ENCODE results near the gene SEPTIN2. TPM values are rescaled to one million over a fixed set of nuclear protein-coding genes. Genes with fewer than 3 reads are reported as not detected.
"Not testable (repeated sequence)": the region's sequence is repeated elsewhere in the genome, so short reads cannot be mapped to it uniquely, and the experiment has no call there.

Gene SEPTIN2
- polyA plus RNA-seq, 3 donors, result 612 to 635 (median 613) TPM

- DNase-seq (ENCODE audit: extremely low read depth in 1 of 11, low read depth in 9 of 11, low spot score in 4 of 11), result no peak
These were observed 12.7 kb upstream of the SEPTIN2 start for GRCh38 chr2:241302759-241303651.

DNA sequence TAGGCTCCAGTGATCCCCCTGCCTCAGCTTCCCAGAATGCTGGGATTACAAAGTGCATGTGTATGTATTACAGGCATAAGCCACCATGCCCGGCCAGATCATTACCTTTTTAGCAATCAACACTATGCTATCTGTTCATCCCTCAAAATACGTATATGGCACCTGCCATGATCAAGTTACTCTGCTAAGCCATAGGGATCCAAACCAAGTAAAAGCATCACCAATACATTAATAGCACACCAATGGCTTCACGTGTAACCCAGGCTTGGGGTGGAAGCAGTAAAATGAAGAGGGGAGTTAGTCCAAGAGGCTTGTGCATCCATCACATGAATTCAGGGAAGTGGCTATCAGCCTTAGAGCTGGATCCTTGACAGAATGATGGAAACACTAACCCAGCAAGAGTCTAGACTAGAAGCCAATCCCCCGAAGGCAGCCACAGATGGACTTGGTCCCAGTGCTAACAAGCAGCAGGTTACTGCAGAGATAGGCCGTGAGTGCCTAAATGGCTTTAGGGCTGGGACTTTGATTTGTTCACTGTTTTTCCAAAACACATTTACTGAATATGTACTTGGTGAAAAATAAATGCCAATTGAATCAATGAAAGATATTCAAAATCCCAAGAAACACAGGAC is 11.6 kb upstream of the SEPTIN2 start:
- DNase-seq (ENCODE audit: extremely low read depth in 1 of 11, low read depth in 9 of 11, low spot score in 4 of 11), result no peak

DNA sequence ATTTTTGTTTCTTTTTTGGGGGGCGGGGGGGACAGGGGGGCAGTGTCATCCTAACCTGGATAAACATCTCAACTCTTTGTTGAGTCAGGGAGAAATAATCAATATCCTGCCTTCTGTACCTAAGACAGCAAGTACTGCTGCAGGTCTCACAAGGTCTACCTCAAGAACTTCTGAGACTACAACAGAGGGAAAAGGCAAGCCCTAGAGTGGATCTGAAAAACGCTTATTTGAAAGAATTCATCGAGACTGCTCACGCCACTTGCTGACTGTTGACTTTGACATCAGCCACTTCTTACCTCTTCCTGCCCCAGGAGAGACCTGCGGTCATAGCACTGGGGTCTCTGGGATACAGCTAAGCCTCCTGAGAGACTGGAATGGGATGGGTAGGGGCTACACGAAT is 8.7 kb upstream of the SEPTIN2 start:
- no peak for DNase-seq (ENCODE audit: extremely low read depth in 1 of 11, low read depth in 9 of 11, low spot score in 4 of 11)

DNA sequence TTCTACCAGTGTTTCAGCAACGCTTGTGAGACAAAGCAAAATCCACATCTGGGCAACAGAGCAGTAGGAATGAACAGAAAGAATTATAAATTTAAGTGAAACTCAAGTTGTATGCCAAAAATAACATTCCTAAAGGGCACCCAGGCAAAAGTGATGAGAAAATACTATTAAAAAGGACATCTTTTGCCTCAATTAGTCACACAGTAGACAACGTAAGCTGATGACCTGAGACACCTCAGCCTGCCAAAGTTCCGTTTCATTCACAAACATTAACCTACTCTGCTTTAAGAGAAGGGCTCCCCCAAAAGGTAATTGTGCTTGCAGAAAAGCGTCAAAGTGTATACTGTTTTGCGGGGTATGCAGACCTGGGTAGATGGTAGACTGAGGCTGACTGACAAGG is 7.5 kb upstream of the SEPTIN2 start:
- DNase-seq (ENCODE audit: extremely low read depth in 1 of 11, low read depth in 9 of 11, low spot score in 4 of 11), result no peak

DNA sequence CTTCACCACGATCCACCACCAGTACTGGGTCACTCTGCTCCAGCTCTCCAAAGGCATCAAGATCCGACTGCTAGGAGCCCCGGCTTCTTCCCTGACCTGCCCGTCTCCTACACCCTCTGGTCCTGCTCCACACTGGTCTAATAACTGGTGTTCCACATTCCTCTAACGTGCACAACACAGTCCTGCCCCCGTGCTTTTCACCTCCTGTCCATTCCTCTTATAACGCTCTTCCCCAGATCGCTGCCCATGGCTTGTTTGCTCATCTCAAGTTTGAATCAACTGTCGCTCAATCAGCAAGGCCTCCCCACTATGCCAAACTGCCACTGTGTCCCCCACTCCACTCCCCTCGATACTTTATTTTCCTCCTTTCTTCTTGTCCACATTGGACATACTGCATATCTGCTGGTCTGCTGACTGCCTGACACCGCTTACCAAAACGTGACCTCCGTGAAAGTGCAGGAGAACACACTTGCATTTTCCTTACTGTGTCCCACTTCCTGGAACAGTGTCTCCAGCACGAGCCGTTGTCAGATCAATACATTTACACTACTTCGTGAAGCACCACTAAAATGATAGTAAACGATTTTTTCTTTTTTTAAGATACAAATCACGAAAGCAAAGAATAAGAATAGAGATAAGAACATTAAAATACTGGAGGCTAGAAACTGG is 6.8 kb upstream of the SEPTIN2 start:
- no peak for DNase-seq (ENCODE audit: extremely low read depth in 1 of 11, low read depth in 9 of 11, low spot score in 4 of 11)

DNA sequence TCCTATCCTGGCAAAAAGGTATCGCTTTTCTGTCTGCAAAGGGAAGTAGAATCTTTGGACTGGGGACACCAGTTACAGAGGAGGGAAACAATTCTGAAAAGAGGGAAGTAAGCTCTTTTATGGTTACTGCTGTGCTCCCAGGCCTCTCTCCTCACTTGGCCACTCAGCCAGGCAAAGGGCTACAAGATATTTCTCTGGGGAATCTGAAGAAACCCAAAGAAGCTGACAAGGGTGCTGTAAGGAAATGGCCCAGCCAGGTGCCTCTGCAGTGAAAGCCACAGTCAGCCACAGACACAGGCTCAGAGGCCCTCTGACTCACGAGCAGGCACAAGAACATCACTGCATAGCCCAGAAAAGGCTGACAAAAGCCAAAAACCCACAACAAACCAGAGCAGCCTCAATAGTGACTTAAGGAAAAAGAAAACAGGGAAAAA is 6.0 kb upstream of the SEPTIN2 start:
- DNase-seq (ENCODE audit: extremely low read depth in 1 of 11, low read depth in 9 of 11, low spot score in 4 of 11), result no peak

DNA sequence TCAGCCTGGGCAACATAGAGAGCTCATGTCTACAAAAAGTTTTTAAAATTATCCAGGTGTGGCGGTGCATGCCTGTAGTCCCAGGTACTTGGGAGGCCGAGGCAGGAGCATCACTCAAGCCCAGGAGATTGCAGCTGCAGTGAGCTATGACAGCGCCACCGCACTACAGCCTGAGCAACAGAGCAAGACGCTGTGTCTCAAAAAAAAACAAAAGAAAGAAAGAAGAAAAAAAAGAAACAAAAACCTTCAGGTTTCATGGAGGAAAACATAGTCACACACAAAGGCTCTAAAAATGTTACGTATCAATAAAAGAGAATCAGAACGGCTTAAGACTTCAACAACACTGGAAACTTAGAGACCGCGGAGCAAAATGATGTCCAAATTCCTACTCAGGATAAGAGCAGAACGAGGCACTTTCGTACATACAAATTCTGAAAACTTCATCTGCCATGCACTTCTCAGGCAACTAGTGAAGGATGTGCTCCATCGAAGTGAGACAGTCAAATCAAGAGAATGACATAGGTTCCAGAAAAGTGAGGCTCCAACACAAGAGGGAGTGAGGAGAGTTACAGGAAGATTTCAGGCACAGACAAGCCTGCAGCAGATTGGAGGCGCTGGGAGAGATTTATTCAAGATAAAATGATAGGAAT is 4.7 kb upstream of the SEPTIN2 start:
- DNase-seq (ENCODE audit: extremely low read depth in 1 of 11, low read depth in 9 of 11, low spot score in 4 of 11), result no peak

DNA sequence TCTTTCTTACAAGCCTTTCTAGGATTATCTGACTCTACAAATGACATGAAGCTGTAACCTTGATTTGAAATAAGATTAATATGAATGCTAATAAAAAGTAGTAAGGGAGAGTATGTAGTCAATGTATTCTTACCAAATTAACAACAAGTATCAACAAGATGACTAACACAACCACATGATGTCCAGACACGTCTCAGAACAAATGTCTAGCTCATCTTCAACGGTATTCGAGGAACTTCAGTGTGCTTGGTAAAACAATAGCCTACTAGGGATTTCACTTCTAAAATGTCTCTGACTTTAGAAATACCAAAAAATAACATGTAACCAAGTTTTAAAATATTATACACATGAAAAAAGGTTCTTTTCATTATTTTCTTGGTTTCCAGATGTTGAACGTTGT is 3.6 kb upstream of the SEPTIN2 start:
- DNase-seq (ENCODE audit: extremely low read depth in 1 of 11, low read depth in 9 of 11, low spot score in 4 of 11), result no peak

- DNase-seq (ENCODE audit: extremely low read depth in 1 of 11, low read depth in 9 of 11, low spot score in 4 of 11), result no peak
These were observed 2.1 kb upstream of the SEPTIN2 start for GRCh38 chr2:241313543-241314095.

- peak in 4 of 11 donors; percentile 28 to 38 (median 36) for DNase-seq (ENCODE audit: extremely low read depth in 1 of 11, low read depth in 9 of 11, low spot score in 4 of 11)
These were observed 1.3 kb upstream of the SEPTIN2 start for GRCh38 chr2:241314226-241315092.

DNA sequence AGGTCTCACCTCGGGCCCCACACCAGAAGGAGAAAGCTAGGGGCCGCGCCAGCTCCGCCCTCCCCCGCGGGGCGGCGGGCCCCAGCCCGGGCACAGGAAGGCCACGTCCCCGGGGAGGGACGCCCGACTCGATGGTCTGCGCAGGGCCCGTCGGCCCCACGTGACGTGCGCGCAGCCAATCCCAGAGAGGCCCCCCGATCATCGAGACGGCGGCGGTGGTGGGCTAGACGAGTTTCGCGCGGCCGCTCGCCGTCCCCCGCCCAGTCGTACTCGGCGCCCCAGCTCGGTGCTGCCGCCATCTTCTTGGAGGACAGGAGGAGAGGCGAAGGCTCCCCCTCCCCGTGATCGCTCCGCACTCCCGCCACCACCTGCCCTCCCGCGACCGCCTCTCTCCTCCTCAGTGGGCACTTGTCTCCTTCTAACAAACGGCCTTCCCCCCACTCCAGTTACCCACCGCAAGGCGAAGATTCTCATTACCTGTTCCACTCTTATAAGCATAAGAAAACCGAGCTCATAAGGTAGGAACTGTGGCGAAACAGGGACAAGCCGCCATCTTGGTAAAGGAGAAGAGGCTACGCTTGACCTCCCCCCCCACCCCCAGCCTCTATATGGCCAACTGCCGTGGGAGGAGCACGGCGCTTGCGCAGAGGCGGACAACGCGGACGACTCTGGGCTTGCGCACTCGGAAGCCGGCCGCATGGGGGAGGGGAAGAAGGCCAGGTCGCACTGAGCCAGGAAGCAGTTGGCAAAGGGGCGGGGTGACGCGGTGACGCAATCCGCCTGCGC is 439 bp upstream of the SEPTIN2 start, which contains the start of gene HDLBP:
HDLBP (minus strand) TSS at position 580 of the 786 bp plus-strand sequence. CDS start 48,803 bp downstream, outside the sequence.
- peak; percentile 98 to 100 (median 99) for DNase-seq (ENCODE audit: extremely low read depth in 1 of 11, low read depth in 9 of 11, low spot score in 4 of 11)

GRCh38 chr2:241316825-241317224 is 1.1 kb downstream of the SEPTIN2 start:
- no peak for DNase-seq (ENCODE audit: extremely low read depth in 1 of 11, low read depth in 9 of 11, low spot score in 4 of 11)

- no peak for DNase-seq (ENCODE audit: extremely low read depth in 1 of 11, low read depth in 9 of 11, low spot score in 4 of 11)
These were observed 1.7 kb downstream of the SEPTIN2 start for GRCh38 chr2:241317391-241317790.

DNA sequence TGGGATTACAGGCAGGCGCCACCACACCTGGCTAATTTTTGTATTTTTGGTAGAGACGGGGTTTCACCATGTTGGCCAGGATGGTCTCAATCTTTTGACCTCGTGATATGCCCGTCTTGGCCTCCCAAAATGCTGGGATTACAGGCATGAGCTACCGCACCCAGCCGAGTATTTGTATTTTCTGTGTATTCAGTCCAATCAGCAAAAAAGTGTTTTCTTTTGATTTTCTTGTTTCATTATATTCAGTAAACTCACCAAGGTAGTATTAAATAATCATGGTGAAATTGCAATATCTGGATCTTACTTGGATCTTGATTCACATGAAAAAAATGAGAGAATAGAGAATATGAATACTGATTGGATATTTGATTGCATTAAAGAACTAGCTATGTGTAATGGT is 3.1 kb downstream of the SEPTIN2 start:
- not testable (repeated sequence) for DNase-seq (ENCODE audit: extremely low read depth in 1 of 11, low read depth in 9 of 11, low spot score in 4 of 11)

- DNase-seq (ENCODE audit: extremely low read depth in 1 of 11, low read depth in 9 of 11, low spot score in 4 of 11), result no peak
These were observed 4.7 kb downstream of the SEPTIN2 start for GRCh38 chr2:241320394-241320793.

- no peak for DNase-seq (ENCODE audit: extremely low read depth in 1 of 11, low read depth in 9 of 11, low spot score in 4 of 11)
These were observed 5.3 kb downstream of the SEPTIN2 start for GRCh38 chr2:241321033-241321432.

- no peak for DNase-seq (ENCODE audit: extremely low read depth in 1 of 11, low read depth in 9 of 11, low spot score in 4 of 11)
These were observed 6.2 kb downstream of the SEPTIN2 start for GRCh38 chr2:241321886-241322285.

All from renal cortex interstitium (tissue), 11 donors.